HepG2 (cell line): Measurements from ENCODE around the gene SSC5D.

ENCODE experiments used
- GABPA ChIP-seq, 2 experiments: IDR thresholded peaks; 2 replicates each; pipeline ENCODE4 v1.6.1; 2011 to 2016; ENCODE audit warnings: low read depth in 2 of 2, low read length in 1 of 2, missing biosample characterization in 1 of 2, missing genetic modification characterization in 1 of 2
- NFYB ChIP-seq: sonication (generic); formaldehyde crosslinking; IDR thresholded peaks from 2 replicates; pipeline ENCODE4 v1.4.0; 2020; ENCODE audit warnings: missing genetic modification reagents
- POLR2A ChIP-seq, 2 experiments: IDR thresholded peaks; 2 replicates each; pipeline ENCODE4 v1.6.1; 2011; ENCODE audit warnings: low read depth in 2 of 2, low read length in 2 of 2, mild to moderate bottlenecking in 1 of 2, moderate library complexity in 1 of 2; ENCODE audit not compliant: insufficient read depth in 1 of 2
- REST ChIP-seq, 2 experiments: IDR thresholded peaks; 2 replicates each; pipeline ENCODE4 v1.6.1; 2011 to 2012; ENCODE audit warnings: low read length in 2 of 2, borderline replicate concordance in 1 of 2, low read depth in 1 of 2, mild to moderate bottlenecking in 1 of 2, moderate library complexity in 1 of 2
- TAF1 ChIP-seq: sonication (generic); formaldehyde crosslinking; IDR thresholded peaks from 2 replicates; pipeline ENCODE4 v1.4.0; 2020; ENCODE audit warnings: missing genetic modification reagents
- ZFYVE20 ChIP-seq: sonication (generic); formaldehyde crosslinking; IDR thresholded peaks from 2 replicates; pipeline ENCODE4 v1.8.0; 2023; ENCODE audit warnings: low read depth, mild to moderate bottlenecking, moderate library complexity, missing genetic modification reagents, borderline replicate concordance
- ZHX1 ChIP-seq: sonication (generic); formaldehyde crosslinking; IDR thresholded peaks from 2 replicates; pipeline ENCODE4 v1.8.1; 2022; ENCODE audit warnings: low read depth, mild to moderate bottlenecking, missing genetic modification reagents
- ZNF274 ChIP-seq: sonication (generic); formaldehyde crosslinking; IDR thresholded peaks from 2 replicates; pipeline ENCODE4 v1.5.1; 2020; ENCODE audit warnings: mild to moderate bottlenecking, missing genetic modification reagents
- ZNF639 ChIP-seq: conservative IDR thresholded peaks from 2 replicates; pipeline ENCODE4 v1.6.1; 2018; ENCODE audit warnings: missing genetic modification reagents
- ZNF761 ChIP-seq: sonication (generic); formaldehyde crosslinking; conservative IDR thresholded peaks from 2 replicates; pipeline ENCODE4 v1.4.0; 2020; ENCODE audit warnings: mild to moderate bottlenecking, missing genetic modification reagents

- TF ChIP-seq ZHX1 (CRISPR knock-in tag) (no peak), TAF1 (CRISPR knock-in tag) (no peak), NFYB (CRISPR knock-in tag) (no peak), ZNF274 (no peak), ZNF639 (CRISPR knock-in tag) (no peak), GABPA (IDR thresholded peaks at IDR 0.05; ENCODE audit: low read depth, low read length) (no peak), GABPA (CRISPR knock-in tag; IDR thresholded peaks at IDR 0.05; ENCODE audit: low read depth) (no peak), ZFYVE20 (CRISPR knock-in tag) (no peak), POLR2A (IDR thresholded peaks at IDR 0.05; ENCODE audit: insufficient read depth in 1 of 2, low read depth in 2 of 2, low read length in 2 of 2) (peak in 1 of 2 experiments; percentile 21; a peak in 1 of 4 replicates), REST (IDR thresholded peaks at IDR 0.05; ENCODE audit: borderline replicate concordance in 1 of 2, low read depth in 1 of 2, low read length in 2 of 2) (no peak), ZNF761 (CRISPR knock-in tag) (no peak)
Measured at GRCh38 chr19:55459551-55459949, 28.7 kb upstream of the SSC5D start.
